Umbilical cord (tissue), 2 donors: ENCODE data around the gene C2. TPM values are rescaled to one million over a fixed set of nuclear protein-coding genes. Genes with fewer than 3 reads are reported as not detected.
"Not testable (repeated sequence)": the region's sequence is repeated elsewhere in the genome, so short reads cannot be mapped to it uniquely, and the experiment has no call there.

ENCODE experiments used
- DNase-seq: peaks from one replicate; pipeline ENCODE4 v3.0.0-alpha.2; 2015; ENCODE audit warnings: low spot score
- total RNA-seq: library from RNA; depleted of rRNA; stranded (reverse); fragments of >200 nt; gene quantifications from one replicate; pipeline ENCODE4 v1.2.3, GENCODE V29; 2014; ENCODE audit warnings: low replicate concordance; ENCODE audit not compliant: insufficient read depth

Gene C2
- total RNA-seq, 1 donor from 2014 or later: 27.0 TPM

GRCh38 chr6:31922942-31923341 is 4.6 kb upstream of the C2 start:
- DNase-seq: no peak

DNA sequence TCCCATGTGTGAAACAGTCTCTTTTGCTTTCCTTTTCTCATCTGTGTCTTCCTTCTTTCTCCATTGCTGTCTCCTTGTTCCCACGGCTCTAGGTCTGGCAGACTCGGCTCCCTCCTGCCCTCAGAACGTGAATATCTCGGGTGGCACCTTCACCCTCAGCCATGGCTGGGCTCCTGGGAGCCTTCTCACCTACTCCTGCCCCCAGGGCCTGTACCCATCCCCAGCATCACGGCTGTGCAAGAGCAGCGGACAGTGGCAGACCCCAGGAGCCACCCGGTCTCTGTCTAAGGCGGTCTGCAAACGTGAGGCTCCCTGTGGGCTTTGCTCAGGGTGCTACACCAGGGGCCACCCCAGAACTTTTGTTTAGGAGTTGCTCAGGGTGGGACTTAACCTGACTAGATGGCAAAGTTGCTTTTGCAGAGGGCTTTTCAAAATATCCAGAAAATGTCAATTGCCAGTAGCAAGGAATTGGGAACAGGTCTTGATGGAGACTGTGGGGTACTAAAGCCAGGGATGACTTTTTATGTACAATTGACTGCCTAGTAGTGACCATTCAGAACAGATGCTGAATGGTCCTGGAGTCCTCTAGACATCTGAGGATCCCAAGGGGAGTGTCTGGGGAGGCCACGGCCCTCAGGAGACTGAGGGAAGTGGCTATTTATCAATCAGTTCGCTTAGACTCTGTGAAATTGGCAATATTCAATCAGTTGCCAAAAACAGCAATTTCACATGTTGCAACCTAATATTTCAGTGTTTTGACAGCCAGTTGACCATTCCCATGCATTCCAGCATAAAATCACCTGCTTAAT is 550 bp downstream of the C2 start:
- DNase-seq: no peak

GRCh38 chr6:31928672-31928939 is 1.1 kb downstream of the C2 start:
- no peak for DNase-seq

DNA sequence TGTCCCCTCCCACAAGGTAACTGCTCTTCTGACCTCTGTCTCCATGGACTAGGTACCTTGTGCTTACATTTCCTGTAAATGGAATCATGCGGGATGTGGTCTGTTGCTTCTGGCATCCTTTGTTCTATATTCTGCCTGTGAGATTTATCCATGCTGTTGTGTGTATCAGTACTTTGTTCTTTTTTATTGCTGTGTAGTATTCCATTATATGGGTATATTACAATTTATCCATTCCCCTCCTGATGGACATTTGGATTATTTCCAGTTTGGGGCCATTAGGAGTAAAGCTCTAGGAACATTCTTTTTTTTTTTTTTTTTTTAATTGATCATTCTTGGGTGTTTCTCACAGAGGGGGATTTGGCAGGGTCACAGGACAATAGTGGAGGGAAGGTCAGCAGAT is 3.4 kb downstream of the C2 start:
- no peak for DNase-seq

- DNase-seq: not testable (repeated sequence)
These were observed 4.6 kb downstream of the C2 start for GRCh38 chr6:31932137-31932536.

GRCh38 chr6:31933537-31933936 is 6.0 kb downstream of the C2 start:
- DNase-seq: no peak

- no peak for DNase-seq
These were observed 7.5 kb downstream of the C2 start for GRCh38 chr6:31935021-31935420.

DNA sequence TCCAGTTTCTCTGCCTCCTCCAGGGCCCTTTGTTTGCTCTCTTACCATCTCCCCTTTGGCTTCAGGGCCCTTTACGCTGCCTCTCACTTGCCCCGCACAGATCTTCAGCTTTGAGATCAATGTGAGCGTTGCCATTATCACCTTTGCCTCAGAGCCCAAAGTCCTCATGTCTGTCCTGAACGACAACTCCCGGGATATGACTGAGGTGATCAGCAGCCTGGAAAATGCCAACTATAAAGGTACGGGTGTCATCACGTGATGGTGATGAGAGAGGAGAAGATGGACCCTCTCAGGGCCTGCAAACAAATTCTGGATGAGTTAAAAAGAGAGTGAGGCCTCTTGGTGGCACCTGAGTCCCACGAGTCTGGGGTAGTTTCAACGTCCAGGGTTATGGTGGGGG is 8.3 kb downstream of the C2 start:
- DNase-seq: no peak

GRCh38 chr6:31940256-31940664 is 12.7 kb downstream of the C2 start:
- DNase-seq: no peak

GRCh38 chr6:31943742-31944141 is 16.2 kb downstream of the C2 start:
- DNase-seq: no peak

DNA sequence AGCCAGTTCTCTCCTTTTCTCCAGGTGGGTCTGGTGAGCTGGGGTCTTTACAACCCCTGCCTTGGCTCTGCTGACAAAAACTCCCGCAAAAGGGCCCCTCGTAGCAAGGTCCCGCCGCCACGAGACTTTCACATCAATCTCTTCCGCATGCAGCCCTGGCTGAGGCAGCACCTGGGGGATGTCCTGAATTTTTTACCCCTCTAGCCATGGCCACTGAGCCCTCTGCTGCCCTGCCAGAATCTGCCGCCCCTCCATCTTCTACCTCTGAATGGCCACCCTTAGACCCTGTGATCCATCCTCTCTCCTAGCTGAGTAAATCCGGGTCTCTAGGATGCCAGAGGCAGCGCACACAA is 17.6 kb downstream of the C2 start:
- DNase-seq: no peak

DNA sequence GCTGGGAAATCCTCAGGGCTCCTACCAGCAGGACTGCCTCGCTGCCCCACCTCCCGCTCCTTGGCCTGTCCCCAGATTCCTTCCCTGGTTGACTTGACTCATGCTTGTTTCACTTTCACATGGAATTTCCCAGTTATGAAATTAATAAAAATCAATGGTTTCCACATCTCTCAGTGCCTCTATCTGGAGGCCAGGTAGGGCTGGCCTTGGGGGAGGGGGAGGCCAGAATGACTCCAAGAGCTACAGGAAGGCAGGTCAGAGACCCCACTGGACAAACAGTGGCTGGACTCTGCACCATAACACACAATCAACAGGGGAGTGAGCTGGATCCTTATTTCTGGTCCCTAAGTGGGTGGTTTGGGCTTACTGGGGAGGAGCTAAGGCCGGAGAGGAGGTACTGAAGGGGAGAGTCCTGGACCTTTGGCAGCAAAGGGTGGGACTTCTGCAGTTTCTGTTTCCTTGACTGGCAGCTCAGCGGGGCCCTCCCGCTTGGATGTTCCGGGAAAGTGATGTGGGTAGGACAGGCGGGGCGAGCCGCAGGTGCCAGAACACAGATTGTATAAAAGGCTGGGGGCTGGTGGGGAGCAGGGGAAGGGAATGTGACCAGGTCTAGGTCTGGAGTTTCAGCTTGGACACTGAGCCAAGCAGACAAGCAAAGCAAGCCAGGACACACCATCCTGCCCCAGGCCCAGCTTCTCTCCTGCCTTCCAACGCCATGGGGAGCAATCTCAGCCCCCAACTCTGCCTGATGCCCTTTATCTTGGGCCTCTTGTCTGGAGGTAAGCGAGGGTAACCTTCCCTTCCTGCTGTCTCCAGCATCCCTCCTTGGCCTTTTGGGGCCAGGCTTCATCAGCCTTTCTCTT is 18.2 kb downstream of the C2 start, which contains the start of gene CFB:
Gene CFB, plus strand, starts transcription at position 589 of the 863 bp plus-strand sequence. Its CDS starts 127 bp downstream, at position 716.
- DNase-seq: peak; percentile 89

GRCh38 chr6:31946370-31946885 is 18.9 kb downstream of the C2 start:
- DNase-seq: no peak

- no peak for DNase-seq
These were observed 19.7 kb downstream of the C2 start for GRCh38 chr6:31947070-31947675.

GRCh38 chr6:31947864-31948263 is 20.3 kb downstream of the C2 start:
- DNase-seq: no peak

DNA sequence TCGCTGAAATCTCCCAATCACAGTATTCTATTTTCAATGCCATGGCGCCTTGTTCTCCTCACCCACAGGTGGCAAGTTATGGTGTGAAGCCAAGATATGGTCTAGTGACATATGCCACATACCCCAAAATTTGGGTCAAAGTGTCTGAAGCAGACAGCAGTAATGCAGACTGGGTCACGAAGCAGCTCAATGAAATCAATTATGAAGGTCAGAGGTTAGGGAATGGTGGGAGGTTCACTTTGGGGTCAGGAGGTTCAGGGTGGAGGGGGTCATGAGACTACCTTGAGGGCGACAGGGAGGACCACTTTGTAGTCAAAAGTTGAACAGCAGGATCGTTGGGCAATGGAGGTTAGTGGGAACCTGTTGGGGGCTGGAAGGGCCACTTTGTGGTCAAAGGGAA is 20.8 kb downstream of the C2 start:
- no peak for DNase-seq

GRCh38 chr6:31948753-31949413 is 21.4 kb downstream of the C2 start:
- DNase-seq: peak; percentile 35

DNA sequence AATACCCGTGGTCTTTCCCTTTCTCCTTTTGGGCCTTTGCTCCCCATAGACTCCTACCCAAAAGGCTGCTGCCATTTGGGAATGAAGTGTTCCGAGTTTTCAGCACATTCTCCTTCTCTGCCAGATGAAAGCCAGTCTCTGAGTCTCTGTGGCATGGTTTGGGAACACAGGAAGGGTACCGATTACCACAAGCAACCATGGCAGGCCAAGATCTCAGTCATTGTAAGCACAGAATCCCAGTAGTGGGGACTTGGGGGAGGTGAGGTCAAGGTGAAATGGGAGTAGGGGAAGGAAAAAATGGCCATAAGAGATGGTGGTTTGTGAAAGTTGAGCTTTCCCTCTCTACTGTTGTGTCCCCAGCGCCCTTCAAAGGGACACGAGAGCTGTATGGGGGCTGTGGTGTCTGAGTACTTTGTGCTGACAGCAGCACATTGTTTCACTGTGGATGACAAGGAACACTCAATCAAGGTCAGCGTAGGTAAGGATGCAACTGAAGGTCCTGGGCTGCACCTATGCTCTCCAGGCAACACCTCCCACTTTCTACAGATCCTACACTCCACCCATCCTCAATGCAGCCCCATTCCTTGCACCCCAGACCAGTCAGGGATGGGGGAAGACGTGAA is 22.5 kb downstream of the C2 start:
- no peak for DNase-seq

DNA sequence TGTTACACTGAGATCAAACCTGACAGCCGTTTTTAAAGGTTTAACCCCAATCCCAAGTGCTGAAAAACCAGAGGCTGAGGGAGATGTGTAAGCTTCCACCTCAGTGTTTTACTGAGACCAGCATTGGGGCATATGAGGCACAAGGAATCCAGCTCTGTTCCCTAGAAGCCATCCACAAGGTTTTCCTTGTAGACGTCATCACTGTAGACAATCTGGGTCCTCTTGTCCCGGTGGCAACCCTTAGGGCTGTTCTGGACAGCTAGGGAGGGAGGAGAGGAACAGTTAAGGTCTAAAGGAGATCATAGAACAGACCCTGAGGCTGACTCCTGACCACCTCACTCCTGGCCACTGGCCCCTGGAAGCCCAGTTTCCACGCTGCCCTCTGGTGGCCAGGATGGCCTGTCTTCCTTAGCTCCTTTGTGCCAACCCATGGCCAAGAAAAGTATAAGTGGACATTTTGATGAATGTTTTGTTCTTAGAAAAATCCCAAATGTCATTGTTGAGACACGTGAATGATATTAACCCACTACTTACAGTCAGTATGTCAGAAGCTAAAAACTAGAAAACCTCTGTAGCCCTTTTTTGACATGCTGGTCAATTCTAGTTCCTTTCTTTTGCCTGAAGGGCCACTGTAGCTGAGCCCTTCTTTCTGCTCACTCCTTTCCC is 24.8 kb downstream of the C2 start:
- no peak for DNase-seq

DNA sequence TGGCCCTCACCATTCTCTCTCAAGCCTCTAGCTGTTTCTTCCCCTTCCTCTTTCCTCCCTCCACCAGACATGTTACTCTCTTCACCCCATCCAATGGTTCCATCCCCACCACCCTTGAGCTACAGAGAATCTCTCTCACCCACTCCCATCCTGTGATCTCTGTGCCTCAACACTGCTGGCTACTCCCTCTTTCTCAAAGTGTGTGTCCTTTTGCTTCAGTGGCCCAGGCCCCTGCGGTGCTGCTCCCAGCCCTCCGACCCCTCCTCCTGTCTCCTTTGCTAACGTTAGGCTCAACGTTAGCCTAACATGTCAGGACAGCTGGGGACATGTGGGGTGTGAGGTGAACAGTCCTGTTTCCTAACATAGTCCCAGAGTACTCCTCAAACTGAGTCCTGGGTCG is 25.4 kb downstream of the C2 start:
- DNase-seq: no peak

GRCh38 chr6:31954511-31954910 is 27.0 kb downstream of the C2 start:
- no peak for DNase-seq
